ENCODE results near the gene SH3RF2. TPM values are rescaled to one million over a fixed set of nuclear protein-coding genes. Genes with fewer than 3 reads are reported as not detected.

SH3RF2 gene
- total RNA-seq, 6 donors from 2014 or later = 9.2 to 19.3 (median 14.3) TPM

- H3K27me3 ChIP-seq = no peaks in the 10 kb centered on the region
- H3K27ac ChIP-seq = no peak overlapping the region
- TF ChIP-seq POLR2AphosphoS5 (IDR thresholded peaks at IDR 0.05) (no peak), CTCF (IDR thresholded peaks at IDR 0.05) (no peak), EP300 (IDR thresholded peaks at IDR 0.05) (no peak), POLR2A (IDR thresholded peaks at IDR 0.05) (no peak)
- DNase-seq (no peak), ATAC-seq (ENCODE audit: low FRiP score in 2 of 2) (no peak)
- H3K4me1 ChIP-seq = no peaks in the 10 kb centered on the region
- H3K9me3 ChIP-seq = no peaks in the 10 kb centered on the region
- H3K36me3 ChIP-seq = no peaks in the 10 kb centered on the region
- WGBS, 2 donors = 78 to 80% methylated on average over 2 of the region's 2 CpGs
- no peak overlapping the region for H3K4me3 ChIP-seq
Measured at GRCh38 chr5:146034127-146034526, 97.7 kb downstream of the SH3RF2 start.

GRCh38 chr5:146034605-146035004 lies 98.2 kb downstream of the SH3RF2 start:
- Histone ChIP-seq H3K9me3 (no peaks in the 10 kb centered on the region), H3K4me3 (no peak overlapping the region), H3K27ac (no peak overlapping the region), H3K36me3 (no peaks in the 10 kb centered on the region), H3K27me3 (no peaks in the 10 kb centered on the region), H3K4me1 (no peaks in the 10 kb centered on the region)
- DNase-seq (no peak), ATAC-seq (ENCODE audit: low FRiP score in 2 of 2) (no peak)
- 78 to 92% methylated on average over 4 of the region's 4 CpGs for WGBS, 2 donors
- TF ChIP-seq CTCF (IDR thresholded peaks at IDR 0.05) (no peak), POLR2A (IDR thresholded peaks at IDR 0.05) (no peak), POLR2AphosphoS5 (IDR thresholded peaks at IDR 0.05) (no peak), EP300 (IDR thresholded peaks at IDR 0.05) (no peak)

GRCh38 chr5:146039420-146039819 lies 103.0 kb downstream of the SH3RF2 start:
- Histone ChIP-seq H3K27me3 (no peaks in the 10 kb centered on the region), H3K4me3 (no peak overlapping the region), H3K9me3 (no peaks in the 10 kb centered on the region), H3K36me3 (no peaks in the 10 kb centered on the region), H3K27ac (no peak overlapping the region), H3K4me1 (no peaks in the 10 kb centered on the region)
- WGBS, 2 donors = 46 to 59% methylated on average over 3 of the region's 3 CpGs
- DNase-seq = no peak
- ATAC-seq (ENCODE audit: low FRiP score in 2 of 2) = no peak
- no peak for TF ChIP-seq POLR2AphosphoS5 (IDR thresholded peaks at IDR 0.05)
- no peak for TF ChIP-seq POLR2A (IDR thresholded peaks at IDR 0.05)
- TF ChIP-seq CTCF (IDR thresholded peaks at IDR 0.05) = no peak
- TF ChIP-seq EP300 (IDR thresholded peaks at IDR 0.05) = no peak

GRCh38 chr5:146040527-146040926 lies 104.1 kb downstream of the SH3RF2 start:
- Histone ChIP-seq H3K9me3 (no peaks in the 10 kb centered on the region), H3K27me3 (no peaks in the 10 kb centered on the region), H3K36me3 (no peaks in the 10 kb centered on the region), H3K4me3 (no peak overlapping the region), H3K27ac (no peak overlapping the region), H3K4me1 (no peaks in the 10 kb centered on the region)
- TF ChIP-seq EP300 (IDR thresholded peaks at IDR 0.05) (no peak), POLR2A (IDR thresholded peaks at IDR 0.05) (no peak), CTCF (IDR thresholded peaks at IDR 0.05) (no peak), POLR2AphosphoS5 (IDR thresholded peaks at IDR 0.05) (no peak)
- DNase-seq (no peak), ATAC-seq (ENCODE audit: low FRiP score in 2 of 2) (no peak)
- 54 to 63% methylated on average over 3 of the region's 3 CpGs for WGBS, 2 donors

DNA sequence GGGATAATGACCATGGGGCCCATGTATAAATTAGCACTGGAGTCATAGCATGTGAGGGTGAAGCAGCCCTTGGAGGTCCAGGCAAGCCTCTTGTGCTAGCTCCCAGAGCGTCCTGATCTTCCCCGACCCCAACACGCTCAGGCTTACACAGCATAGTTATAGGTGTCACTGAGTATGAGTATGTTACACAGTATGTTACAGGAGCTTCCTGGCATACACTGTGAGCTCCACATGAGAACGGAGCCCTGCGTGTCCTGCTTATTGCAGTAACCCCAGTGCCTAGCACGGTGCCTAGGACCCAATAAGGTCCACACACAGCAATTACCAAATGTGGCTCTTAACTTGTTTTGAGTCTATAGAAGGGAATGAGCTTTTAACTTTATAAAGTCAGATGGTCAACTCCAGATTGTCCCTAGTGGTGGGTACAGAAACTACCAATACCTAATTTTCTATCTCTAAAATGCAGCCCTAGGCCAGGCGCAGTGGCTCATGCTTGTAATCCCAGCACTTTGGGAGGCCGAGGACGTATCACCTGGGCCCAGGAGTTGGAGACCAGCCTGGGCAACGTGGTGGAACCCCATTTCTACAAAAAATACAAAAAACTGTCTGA lies 104.9 kb downstream of the SH3RF2 start:
- DNase-seq (no peak), ATAC-seq (ENCODE audit: low FRiP score in 2 of 2) (peak; percentile 32 to 57)
- no peak for TF ChIP-seq POLR2A (IDR thresholded peaks at IDR 0.05)
- TF ChIP-seq CTCF (IDR thresholded peaks at IDR 0.05) = peak in 2 of 6 experiments; percentile 18 to 28
- H3K9me3 ChIP-seq = no peaks in the 10 kb centered on the region
- H3K4me1 ChIP-seq = no peaks in the 10 kb centered on the region
- H3K27me3 ChIP-seq = no peaks in the 10 kb centered on the region
- no peak overlapping the region for H3K4me3 ChIP-seq
- WGBS, 2 donors = 82 to 87% methylated on average over 10 of the region's 10 CpGs
- no peak overlapping the region for H3K27ac ChIP-seq
- H3K36me3 ChIP-seq = no peaks in the 10 kb centered on the region

Measured in upper lobe of left lung (tissue), 6 donors.